ENCODE data around the gene ERN1. TPM values are rescaled to one million over a fixed set of nuclear protein-coding genes. Genes with fewer than 3 reads are reported as not detected.

The ERN1 gene
- total and polyA plus RNA-seq, 2 of the 13 experiments (the other 11 are each of a cell fraction or from before 2014, with no cell fraction given) = 6.0 to 12.7 TPM

DNA sequence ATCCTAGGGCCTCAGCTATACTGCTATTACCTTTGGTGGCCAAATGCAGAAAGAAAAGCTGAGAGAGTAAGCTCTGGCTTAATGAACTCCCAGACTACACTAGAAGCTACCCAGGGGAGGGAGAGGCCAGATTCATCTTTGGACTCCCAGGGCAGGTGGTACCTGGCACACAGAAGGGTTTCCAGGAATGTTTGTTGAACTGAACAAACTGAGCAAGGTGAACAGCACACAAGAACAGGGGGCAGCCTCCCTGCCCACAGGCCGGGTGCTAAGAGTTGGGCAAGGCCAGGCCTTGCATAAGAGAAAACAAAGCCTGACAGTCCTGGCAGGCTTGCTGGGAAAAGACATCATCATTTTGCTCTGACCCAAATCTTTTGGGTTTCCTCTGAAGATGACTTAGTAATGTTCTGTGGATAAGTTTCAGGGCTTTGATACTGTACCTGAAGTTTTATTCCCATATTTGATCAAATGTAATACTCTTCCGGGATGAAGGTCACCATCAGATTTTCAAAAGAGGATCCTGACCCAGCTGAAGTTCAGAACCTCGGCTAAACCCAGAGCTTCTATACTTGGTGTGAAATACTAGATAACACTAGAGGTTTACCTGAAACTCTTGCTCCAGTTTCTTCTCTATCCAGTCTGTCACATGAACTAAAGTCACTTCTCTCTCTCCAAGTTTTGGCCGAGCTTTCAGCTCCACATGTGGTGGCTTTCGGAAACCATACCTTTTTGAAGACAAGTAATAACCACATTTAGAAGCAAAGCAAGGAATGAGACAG, 20.5 kb upstream of the ERN1 start (continued):
- TF ChIP-seq KAT2B (IDR thresholded peaks at IDR 0.05; ENCODE audit: borderline replicate concordance, low read depth, low read length) = no peak
- TF ChIP-seq, protein P1, sequence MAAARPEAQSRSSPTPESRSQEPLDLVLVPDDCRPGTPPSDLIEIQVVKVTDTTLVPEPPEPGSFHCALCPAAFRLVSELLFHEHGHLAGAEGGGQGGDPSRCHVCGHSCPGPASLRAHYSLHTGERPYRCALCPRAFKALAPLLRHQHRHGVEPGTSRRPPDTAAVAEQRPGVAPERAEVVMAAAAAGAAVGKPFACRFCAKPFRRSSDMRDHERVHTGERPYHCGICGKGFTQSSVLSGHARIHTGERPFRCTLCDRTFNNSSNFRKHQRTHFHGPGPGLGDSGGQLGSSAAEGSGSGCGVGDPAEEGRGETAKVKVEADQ (CRISPR knock-in tag; IDR thresholded peaks at IDR 0.05; ENCODE audit: borderline replicate concordance) = no peak
- TF ChIP-seq ETS1 (CRISPR knock-in tag; IDR thresholded peaks at IDR 0.05) = no peak
- TF ChIP-seq ZBTB26 (CRISPR knock-in tag; IDR thresholded peaks at IDR 0.05; ENCODE audit: borderline replicate concordance) = peak; percentile 66; the same call in 1 of the 2 replicates
- no peak for TF ChIP-seq MATR3 (CRISPR knock-in tag; IDR thresholded peaks at IDR 0.05)
- TF ChIP-seq, protein P2, sequence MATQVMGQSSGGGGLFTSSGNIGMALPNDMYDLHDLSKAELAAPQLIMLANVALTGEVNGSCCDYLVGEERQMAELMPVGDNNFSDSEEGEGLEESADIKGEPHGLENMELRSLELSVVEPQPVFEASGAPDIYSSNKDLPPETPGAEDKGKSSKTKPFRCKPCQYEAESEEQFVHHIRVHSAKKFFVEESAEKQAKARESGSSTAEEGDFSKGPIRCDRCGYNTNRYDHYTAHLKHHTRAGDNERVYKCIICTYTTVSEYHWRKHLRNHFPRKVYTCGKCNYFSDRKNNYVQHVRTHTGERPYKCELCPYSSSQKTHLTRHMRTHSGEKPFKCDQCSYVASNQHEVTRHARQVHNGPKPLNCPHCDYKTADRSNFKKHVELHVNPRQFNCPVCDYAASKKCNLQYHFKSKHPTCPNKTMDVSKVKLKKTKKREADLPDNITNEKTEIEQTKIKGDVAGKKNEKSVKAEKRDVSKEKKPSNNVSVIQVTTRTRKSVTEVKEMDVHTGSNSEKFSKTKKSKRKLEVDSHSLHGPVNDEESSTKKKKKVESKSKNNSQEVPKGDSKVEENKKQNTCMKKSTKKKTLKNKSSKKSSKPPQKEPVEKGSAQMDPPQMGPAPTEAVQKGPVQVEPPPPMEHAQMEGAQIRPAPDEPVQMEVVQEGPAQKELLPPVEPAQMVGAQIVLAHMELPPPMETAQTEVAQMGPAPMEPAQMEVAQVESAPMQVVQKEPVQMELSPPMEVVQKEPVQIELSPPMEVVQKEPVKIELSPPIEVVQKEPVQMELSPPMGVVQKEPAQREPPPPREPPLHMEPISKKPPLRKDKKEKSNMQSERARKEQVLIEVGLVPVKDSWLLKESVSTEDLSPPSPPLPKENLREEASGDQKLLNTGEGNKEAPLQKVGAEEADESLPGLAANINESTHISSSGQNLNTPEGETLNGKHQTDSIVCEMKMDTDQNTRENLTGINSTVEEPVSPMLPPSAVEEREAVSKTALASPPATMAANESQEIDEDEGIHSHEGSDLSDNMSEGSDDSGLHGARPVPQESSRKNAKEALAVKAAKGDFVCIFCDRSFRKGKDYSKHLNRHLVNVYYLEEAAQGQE (IDR thresholded peaks at IDR 0.05; ENCODE audit: borderline replicate concordance in 1 of 2, low read depth in 1 of 2, low read length in 2 of 2) = peak in 1 of 2 experiments; percentile 81; a peak in 2 of 4 replicates
- no peak for TF ChIP-seq ZBTB10 (CRISPR knock-in tag; IDR thresholded peaks at IDR 0.05; ENCODE audit: borderline replicate concordance)
- TF ChIP-seq NR1H2 (CRISPR knock-in tag; IDR thresholded peaks at IDR 0.05; ENCODE audit: borderline replicate concordance, low read depth) = no peak
- no peak for TF ChIP-seq ZNF383 (CRISPR knock-in tag; IDR thresholded peaks at IDR 0.05; ENCODE audit: borderline replicate concordance)
- TF ChIP-seq PREB (CRISPR knock-in tag; IDR thresholded peaks at IDR 0.05) = no peak
- TF ChIP-seq NFRKB (IDR thresholded peaks at IDR 0.05) = no peak
- TF ChIP-seq SNAPC2 (CRISPR knock-in tag; IDR thresholded peaks at IDR 0.05) = peak; percentile 74; the same call in 1 of the 2 replicates
- TF ChIP-seq RFX5 (IDR thresholded peaks at IDR 0.05; ENCODE audit: low read depth, low read length) = no peak
- TF ChIP-seq ZNF598 (CRISPR knock-in tag; IDR thresholded peaks at IDR 0.05; ENCODE audit: borderline replicate concordance) = no peak; the same call in 1 of the 2 replicates

All from HepG2 (cell line).